Vagina (tissue), 2 donors: ENCODE data around the gene WFDC2. TPM values are rescaled to one million over a fixed set of nuclear protein-coding genes. Genes with fewer than 3 reads are reported as not detected.
A peak's percentile ranks its signal among the peaks of the same experiment; 100 is the strongest.

Experiments
- DNase-seq, 2 donors: peaks; one replicate each; pipeline ENCODE4 v3.0.0-alpha.2; 2017; ENCODE audit errors: extremely low spot score in 2 of 2
- H3K27ac ChIP-seq: fragments of 200-600 bp; sonication (generic); one replicate; pipeline ENCODE4 v1.5.1; 2019
- H3K27me3 ChIP-seq: fragments of 200-600 bp; sonication (generic); one replicate; pipeline ENCODE4 v1.5.1; 2019
- H3K36me3 ChIP-seq, 2 donors: fragments of 200-600 bp; sonication (generic); one replicate each; pipeline ENCODE4 v1.5.1; 2017 to 2019
- H3K4me1 ChIP-seq: fragments of 200-600 bp; sonication (generic); one replicate; pipeline ENCODE4 v1.5.1; 2019
- H3K4me3 ChIP-seq, 2 donors: fragments of 200-600 bp; sonication (generic); 1 replicate in 1 of 2; 2 replicates in 1 of 2; pipeline ENCODE4 v1.5.1; 2016 to 2019
- H3K9me3 ChIP-seq: fragments of 200-600 bp; sonication (generic); one replicate; pipeline ENCODE4 v1.5.1; 2019
- CTCF ChIP-seq, 3 experiments: fragments of 450-650 bp in 2 of 3; fragments of 200-600 bp in 1 of 3; sonication (generic) in 1 of 3; IDR thresholded peaks; one replicate each; pipeline ENCODE4 v1.5.1; 2017 to 2019; ENCODE audit warnings: antibody characterized with exemption in 3 of 3, mild to moderate bottlenecking in 2 of 3, moderate library complexity in 2 of 3
- POLR2A ChIP-seq, 2 donors: fragments of 450-650 bp; IDR thresholded peaks; one replicate each; pipeline ENCODE4 v1.6.1; 2017; ENCODE audit warnings: antibody characterized with exemption in 2 of 2, mild to moderate bottlenecking in 2 of 2, moderate library complexity in 2 of 2
- POLR2AphosphoS5 ChIP-seq, 2 donors: sonication (generic); formaldehyde crosslinking; IDR thresholded peaks; one replicate each; pipeline ENCODE4 v1.9.0; 2017; ENCODE audit warnings: antibody characterized with exemption in 2 of 2, mild to moderate bottlenecking in 2 of 2, low read depth in 1 of 2; ENCODE audit not compliant: insufficient read depth in 1 of 2
- intact Hi-C: fragments of 100-400 bp; cut with DNase I; formaldehyde crosslinking; loops from one replicate; pipeline ENCODE4 v1.15.1; 2023
- total RNA-seq: library from RNA; depleted of rRNA; stranded (reverse); fragments of >200 nt; gene quantifications from one replicate; pipeline ENCODE4 v1.2.3, GENCODE V29; 2016

Gene WFDC2
- total RNA-seq, 1 donor from 2014 or later = 2.2 TPM

GRCh38 chr20:45503403-45503802 is 33.9 kb downstream of the WFDC2 start:
- no peaks in the 10 kb centered on the region for H3K36me3 ChIP-seq

GRCh38 chr20:45506398-45506797 is 36.8 kb downstream of the WFDC2 start:
- no peaks in the 10 kb centered on the region for H3K27me3 ChIP-seq
- peak in 1 of 2 donors; percentile 37 for DNase-seq
- no peak overlapping the region for H3K27ac ChIP-seq
- no peaks in the 10 kb centered on the region for H3K4me1 ChIP-seq
- no peaks in the 10 kb centered on the region for H3K9me3 ChIP-seq
- H3K4me3 ChIP-seq = no peak overlapping the region
- intact Hi-C loops = no loop called here
- no peaks in the 10 kb centered on the region for H3K36me3 ChIP-seq
- no peak for TF ChIP-seq POLR2AphosphoS5 (IDR thresholded peaks at IDR 0.05; ENCODE audit: insufficient read depth in 1 of 2, low read depth in 1 of 2)
- no peak for TF ChIP-seq CTCF (IDR thresholded peaks at IDR 0.05)
- no peak for TF ChIP-seq POLR2A (IDR thresholded peaks at IDR 0.05)

More at GRCh38 chr20:45503403-45503802, 33.9 kb downstream of the WFDC2 start:
- no peak overlapping the region for H3K4me3 ChIP-seq
- no peak overlapping the region for H3K27ac ChIP-seq
- TF ChIP-seq POLR2AphosphoS5 (IDR thresholded peaks at IDR 0.05; ENCODE audit: insufficient read depth in 1 of 2, low read depth in 1 of 2) (no peak), CTCF (IDR thresholded peaks at IDR 0.05) (no peak), POLR2A (IDR thresholded peaks at IDR 0.05) (no peak)
- no peak for DNase-seq
- intact Hi-C loops = no loop called here
- H3K4me1 ChIP-seq = no peaks in the 10 kb centered on the region
- H3K27me3 ChIP-seq = no peaks in the 10 kb centered on the region
- H3K9me3 ChIP-seq = no peaks in the 10 kb centered on the region

- intact Hi-C loops = no loop called here
- Histone ChIP-seq H3K27me3 (no peaks in the 10 kb centered on the region), H3K4me1 (no peaks in the 10 kb centered on the region), H3K4me3 (no peak overlapping the region), H3K36me3 (no peaks in the 10 kb centered on the region), H3K27ac (no peak overlapping the region), H3K9me3 (no peaks in the 10 kb centered on the region)
- TF ChIP-seq POLR2AphosphoS5 (IDR thresholded peaks at IDR 0.05; ENCODE audit: insufficient read depth in 1 of 2, low read depth in 1 of 2) (peak in 1 of 2 donors; percentile 52), POLR2A (IDR thresholded peaks at IDR 0.05) (no peak)
- peak in 1 of 2 donors; percentile 8 for DNase-seq
Measured at GRCh38 chr20:45507011-45507820, 37.7 kb downstream of the WFDC2 start.

- Histone ChIP-seq H3K27me3 (no peaks in the 10 kb centered on the region), H3K4me3 (no peak overlapping the region), H3K9me3 (no peaks in the 10 kb centered on the region), H3K4me1 (no peaks in the 10 kb centered on the region), H3K27ac (no peak overlapping the region), H3K36me3 (no peaks in the 10 kb centered on the region)
- peak in 1 of 2 donors; percentile 54 for DNase-seq
- no peak for TF ChIP-seq POLR2AphosphoS5 (IDR thresholded peaks at IDR 0.05; ENCODE audit: insufficient read depth in 1 of 2, low read depth in 1 of 2)
- no peak for TF ChIP-seq POLR2A (IDR thresholded peaks at IDR 0.05)
- no peak for TF ChIP-seq CTCF (IDR thresholded peaks at IDR 0.05)
- intact Hi-C loops = no loop called here
Measured at GRCh38 chr20:45508068-45508886, 38.7 kb downstream of the WFDC2 start.

GRCh38 chr20:45509091-45509490 is 39.5 kb downstream of the WFDC2 start:
- DNase-seq = no peak
- TF ChIP-seq CTCF (IDR thresholded peaks at IDR 0.05) (no peak), POLR2A (IDR thresholded peaks at IDR 0.05) (no peak), POLR2AphosphoS5 (IDR thresholded peaks at IDR 0.05; ENCODE audit: insufficient read depth in 1 of 2, low read depth in 1 of 2) (no peak)

More at GRCh38 chr20:45509091-45509490, 39.5 kb downstream of the WFDC2 start:
- Histone ChIP-seq H3K4me1 (no peaks in the 10 kb centered on the region), H3K9me3 (no peaks in the 10 kb centered on the region), H3K27ac (no peak overlapping the region), H3K27me3 (no peaks in the 10 kb centered on the region), H3K36me3 (no peaks in the 10 kb centered on the region), H3K4me3 (no peak overlapping the region)
- intact Hi-C loops = no loop called here
